Measurements from ENCODE around the gene RAP1GAP. TPM values are rescaled to one million over a fixed set of nuclear protein-coding genes. Genes with fewer than 3 reads are reported as not detected.

The RAP1GAP gene
- total and polyA plus RNA-seq, 4 donors, result 8.6 to 23.1 (median 11.3) TPM

DNA sequence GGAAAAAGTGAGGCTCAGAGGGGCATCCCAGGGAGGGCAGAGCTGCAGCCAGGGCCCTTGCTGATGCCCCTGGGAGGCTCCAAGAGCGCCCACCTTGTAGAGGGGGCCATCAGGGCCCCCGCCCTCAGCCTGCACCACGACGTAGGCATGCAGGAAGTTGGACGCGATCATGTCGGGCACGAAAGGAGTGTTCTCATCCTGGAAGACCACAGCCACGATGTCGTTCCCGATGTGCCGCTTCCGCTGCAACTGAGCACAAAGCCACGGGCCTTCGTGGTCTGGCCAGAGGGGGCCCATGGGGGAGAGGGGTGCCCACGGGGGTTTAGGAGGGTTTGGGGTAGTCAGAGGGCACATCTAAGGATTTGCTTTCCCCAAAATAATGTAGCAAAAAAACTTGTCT lies 59.1 kb downstream of the RAP1GAP start:
- H3K9me3 ChIP-seq (ENCODE audit: control insufficient read depth in 4 of 4, low read length in 3 of 4), result no peaks in the 10 kb centered on the region
- H3K4me3 ChIP-seq (ENCODE audit: low read depth in 1 of 3, low read length in 3 of 3), result no peak overlapping the region
- DNase-seq (ENCODE audit: low spot score), result no peak
- WGBS, result 91% methylated on average over 16 of the region's 16 CpGs
- no peaks in the 10 kb centered on the region for H3K4me1 ChIP-seq (ENCODE audit: control insufficient read depth in 4 of 4, insufficient read depth in 4 of 4, low read length in 3 of 4)
- no peak overlapping the region for H3K9ac ChIP-seq (ENCODE audit: low read depth in 1 of 2, low read length in 2 of 2)
- no peaks in the 10 kb centered on the region for H3K27me3 ChIP-seq (ENCODE audit: control insufficient read depth in 4 of 4, insufficient read depth in 4 of 4, low read length in 3 of 4)
- peaks cover 0 to 7% (median 3%) of the 10 kb centered on the region in 4 donors for H3K36me3 ChIP-seq (ENCODE audit: control insufficient read depth in 4 of 4, insufficient read depth in 3 of 4, low read depth in 1 of 4, low read length in 3 of 4)
- no peak overlapping the region for H3K27ac ChIP-seq (ENCODE audit: low read depth in 1 of 2, low read length in 2 of 2)
- TF ChIP-seq FOXA1 (IDR thresholded peaks at IDR 0.05) (no peak), JUND (IDR thresholded peaks at IDR 0.05) (no peak), YY1 (IDR thresholded peaks at IDR 0.05) (no peak), FOXA2 (IDR thresholded peaks at IDR 0.05) (no peak), EGR1 (IDR thresholded peaks at IDR 0.05; ENCODE audit: low read depth in 2 of 2) (no peak), REST (IDR thresholded peaks at IDR 0.05) (no peak), HNF4G (IDR thresholded peaks at IDR 0.05) (no peak), HNF4A (conservative IDR thresholded peaks at IDR 0.05) (no peak)
- TF ChIP-seq, protein P1, sequence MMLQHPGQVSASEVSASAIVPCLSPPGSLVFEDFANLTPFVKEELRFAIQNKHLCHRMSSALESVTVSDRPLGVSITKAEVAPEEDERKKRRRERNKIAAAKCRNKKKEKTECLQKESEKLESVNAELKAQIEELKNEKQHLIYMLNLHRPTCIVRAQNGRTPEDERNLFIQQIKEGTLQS (IDR thresholded peaks at IDR 0.05), result no peak
- TF ChIP-seq, protein P2, sequence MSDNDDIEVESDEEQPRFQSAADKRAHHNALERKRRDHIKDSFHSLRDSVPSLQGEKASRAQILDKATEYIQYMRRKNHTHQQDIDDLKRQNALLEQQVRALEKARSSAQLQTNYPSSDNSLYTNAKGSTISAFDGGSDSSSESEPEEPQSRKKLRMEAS (IDR thresholded peaks at IDR 0.05), result no peak

DNA sequence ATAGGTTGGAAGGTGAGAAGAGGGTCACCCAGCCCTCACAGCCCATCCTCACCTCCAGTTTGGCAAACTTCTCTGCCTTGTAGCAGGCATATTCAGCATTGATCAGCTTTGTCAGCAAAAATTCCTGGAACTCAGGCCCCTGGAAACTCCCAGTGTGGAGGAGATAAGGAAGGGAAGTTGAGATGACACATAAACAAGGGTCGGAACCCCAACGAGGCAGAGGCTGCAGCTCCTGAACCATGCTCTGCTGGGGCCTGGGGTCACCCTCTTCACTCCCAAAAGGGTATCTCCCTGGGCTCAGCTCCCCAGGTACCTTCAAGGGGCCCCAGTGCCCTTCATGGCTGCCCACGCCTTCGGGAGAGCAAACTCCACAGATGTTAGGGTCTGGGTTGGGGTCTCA lies 60.4 kb downstream of the RAP1GAP start:
- Histone ChIP-seq H3K4me3 (ENCODE audit: low read depth in 1 of 3, low read length in 3 of 3) (no peak overlapping the region), H3K36me3 (ENCODE audit: control insufficient read depth in 4 of 4, insufficient read depth in 3 of 4, low read depth in 1 of 4, low read length in 3 of 4) (peaks cover 0 to 7% (median 3%) of the 10 kb centered on the region in 4 donors), H3K9me3 (ENCODE audit: control insufficient read depth in 4 of 4, low read length in 3 of 4) (no peaks in the 10 kb centered on the region), H3K27ac (ENCODE audit: low read depth in 1 of 2, low read length in 2 of 2) (no peak overlapping the region), H3K27me3 (ENCODE audit: control insufficient read depth in 4 of 4, insufficient read depth in 4 of 4, low read length in 3 of 4) (no peaks in the 10 kb centered on the region), H3K9ac (ENCODE audit: low read depth in 1 of 2, low read length in 2 of 2) (no peak overlapping the region), H3K4me1 (ENCODE audit: control insufficient read depth in 4 of 4, insufficient read depth in 4 of 4, low read length in 3 of 4) (no peaks in the 10 kb centered on the region)
- no peak for TF ChIP-seq YY1 (IDR thresholded peaks at IDR 0.05)
- TF ChIP-seq TAF1 (conservative IDR thresholded peaks at IDR 0.05), result no peak
- TF ChIP-seq EGR1 (IDR thresholded peaks at IDR 0.05; ENCODE audit: low read depth in 2 of 2), result no peak
- TF ChIP-seq RAD21 (IDR thresholded peaks at IDR 0.05), result no peak
- TF ChIP-seq ZBTB33 (IDR thresholded peaks at IDR 0.05), result no peak
- TF ChIP-seq RXRA (IDR thresholded peaks at IDR 0.05), result no peak
- TF ChIP-seq HNF4G (IDR thresholded peaks at IDR 0.05), result no peak
- WGBS, result 68% methylated on average over 4 of the region's 4 CpGs
- no peak for DNase-seq (ENCODE audit: low spot score)

Data from liver (tissue), 9 donors.